WTC11 (cell line): Measurements from ENCODE around the gene INVS.
"Not testable (repeated sequence)": the region's sequence is repeated elsewhere in the genome, so short reads cannot be mapped to it uniquely, and the experiment has no call there.

ENCODE experiments used
- E2F4 ChIP-seq: sonication (generic); formaldehyde crosslinking; IDR thresholded peaks from 2 replicates; pipeline ENCODE4 v1.8.1; 2022; ENCODE audit warnings: low read depth, mild to moderate bottlenecking, moderate library complexity, missing genetic modification reagents, borderline replicate concordance
- EMX1 ChIP-seq: fragments of 250-450 bp; sonication (Bioruptor Pico); IDR thresholded peaks from 2 replicates; pipeline ENCODE4 v1.8.0; 2021; ENCODE audit warnings: mild to moderate bottlenecking
- NR2C2 ChIP-seq: sonication (generic); formaldehyde crosslinking; IDR thresholded peaks from 2 replicates; pipeline ENCODE4 v1.8.0; 2022; ENCODE audit warnings: mild to moderate bottlenecking, missing genetic modification reagents
- PREB ChIP-seq: sonication (generic); formaldehyde crosslinking; IDR thresholded peaks from 2 replicates; pipeline ENCODE4 v1.8.1; 2022; ENCODE audit warnings: mild to moderate bottlenecking, missing genetic modification reagents, moderate library complexity, borderline replicate concordance
- SP1 ChIP-seq: sonication (generic); formaldehyde crosslinking; conservative IDR thresholded peaks from 2 replicates; pipeline ENCODE4 v1.8.1; 2022; ENCODE audit warnings: missing genetic modification reagents
- STAT6 ChIP-seq: sonication (generic); formaldehyde crosslinking; conservative IDR thresholded peaks from 2 replicates; pipeline ENCODE4 v1.8.1; 2023; ENCODE audit warnings: mild to moderate bottlenecking, low read depth, missing genetic modification reagents, moderate library complexity
- USF2 ChIP-seq: sonication (generic); formaldehyde crosslinking; IDR thresholded peaks from 2 replicates; pipeline ENCODE4 v1.8.1; 2023; ENCODE audit warnings: mild to moderate bottlenecking, missing genetic modification reagents, moderate library complexity
- ZNF263 ChIP-seq: sonication (generic); formaldehyde crosslinking; IDR thresholded peaks from 2 replicates; pipeline ENCODE4 v1.8.1; 2022; ENCODE audit warnings: low read depth, mild to moderate bottlenecking, moderate library complexity, missing genetic modification reagents
- ZNF512 ChIP-seq: sonication (generic); formaldehyde crosslinking; IDR thresholded peaks from 2 replicates; pipeline ENCODE4 v1.8.1; 2022; ENCODE audit warnings: missing genetic modification reagents, borderline replicate concordance
- TF ChIP-seq, protein P1 (sequence below): sonication (generic); formaldehyde crosslinking; IDR thresholded peaks from 2 replicates; pipeline ENCODE4 v1.8.0; 2022; ENCODE audit warnings: mild to moderate bottlenecking, missing genetic modification reagents
- TF ChIP-seq, protein P2 (sequence below): sonication (generic); formaldehyde crosslinking; IDR thresholded peaks from 2 replicates; pipeline ENCODE4 v1.8.0; 2022; ENCODE audit warnings: mild to moderate bottlenecking, missing genetic modification reagents
- TF ChIP-seq, protein P3 (sequence below): fragments of 250-450 bp; sonication (Bioruptor Pico); IDR thresholded peaks from 2 replicates; pipeline ENCODE4 v1.9.0; 2021; ENCODE audit warnings: mild to moderate bottlenecking
- TF ChIP-seq, protein P4 (sequence below): fragments of 200-600 bp; IDR thresholded peaks from 2 replicates; pipeline ENCODE4 v1.8.0; 2022; ENCODE audit warnings: antibody characterized with exemption
- TF ChIP-seq, protein P5 (sequence below): sonication (generic); formaldehyde crosslinking; IDR thresholded peaks from 2 replicates; pipeline ENCODE4 v1.8.1; 2022; ENCODE audit warnings: low read depth, missing genetic modification reagents, borderline replicate concordance

- TF ChIP-seq PREB (CRISPR knock-in tag); USF2 (CRISPR knock-in tag); ZNF512 (CRISPR knock-in tag); STAT6 (CRISPR knock-in tag); EMX1; SP1 (CRISPR knock-in tag); NR2C2 (CRISPR knock-in tag); ZNF263 (CRISPR knock-in tag); E2F4: not testable (repeated sequence)
- TF ChIP-seq, protein P1, sequence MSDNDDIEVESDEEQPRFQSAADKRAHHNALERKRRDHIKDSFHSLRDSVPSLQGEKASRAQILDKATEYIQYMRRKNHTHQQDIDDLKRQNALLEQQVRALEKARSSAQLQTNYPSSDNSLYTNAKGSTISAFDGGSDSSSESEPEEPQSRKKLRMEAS (CRISPR knock-in tag), result not testable (repeated sequence)
- TF ChIP-seq, protein P2, sequence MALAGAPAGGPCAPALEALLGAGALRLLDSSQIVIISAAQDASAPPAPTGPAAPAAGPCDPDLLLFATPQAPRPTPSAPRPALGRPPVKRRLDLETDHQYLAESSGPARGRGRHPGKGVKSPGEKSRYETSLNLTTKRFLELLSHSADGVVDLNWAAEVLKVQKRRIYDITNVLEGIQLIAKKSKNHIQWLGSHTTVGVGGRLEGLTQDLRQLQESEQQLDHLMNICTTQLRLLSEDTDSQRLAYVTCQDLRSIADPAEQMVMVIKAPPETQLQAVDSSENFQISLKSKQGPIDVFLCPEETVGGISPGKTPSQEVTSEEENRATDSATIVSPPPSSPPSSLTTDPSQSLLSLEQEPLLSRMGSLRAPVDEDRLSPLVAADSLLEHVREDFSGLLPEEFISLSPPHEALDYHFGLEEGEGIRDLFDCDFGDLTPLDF, result not testable (repeated sequence)
- TF ChIP-seq, protein P3, sequence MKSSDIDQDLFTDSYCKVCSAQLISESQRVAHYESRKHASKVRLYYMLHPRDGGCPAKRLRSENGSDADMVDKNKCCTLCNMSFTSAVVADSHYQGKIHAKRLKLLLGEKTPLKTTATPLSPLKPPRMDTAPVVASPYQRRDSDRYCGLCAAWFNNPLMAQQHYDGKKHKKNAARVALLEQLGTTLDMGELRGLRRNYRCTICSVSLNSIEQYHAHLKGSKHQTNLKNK (CRISPR knock-in tag), result not testable (repeated sequence)
- TF ChIP-seq, protein P4, sequence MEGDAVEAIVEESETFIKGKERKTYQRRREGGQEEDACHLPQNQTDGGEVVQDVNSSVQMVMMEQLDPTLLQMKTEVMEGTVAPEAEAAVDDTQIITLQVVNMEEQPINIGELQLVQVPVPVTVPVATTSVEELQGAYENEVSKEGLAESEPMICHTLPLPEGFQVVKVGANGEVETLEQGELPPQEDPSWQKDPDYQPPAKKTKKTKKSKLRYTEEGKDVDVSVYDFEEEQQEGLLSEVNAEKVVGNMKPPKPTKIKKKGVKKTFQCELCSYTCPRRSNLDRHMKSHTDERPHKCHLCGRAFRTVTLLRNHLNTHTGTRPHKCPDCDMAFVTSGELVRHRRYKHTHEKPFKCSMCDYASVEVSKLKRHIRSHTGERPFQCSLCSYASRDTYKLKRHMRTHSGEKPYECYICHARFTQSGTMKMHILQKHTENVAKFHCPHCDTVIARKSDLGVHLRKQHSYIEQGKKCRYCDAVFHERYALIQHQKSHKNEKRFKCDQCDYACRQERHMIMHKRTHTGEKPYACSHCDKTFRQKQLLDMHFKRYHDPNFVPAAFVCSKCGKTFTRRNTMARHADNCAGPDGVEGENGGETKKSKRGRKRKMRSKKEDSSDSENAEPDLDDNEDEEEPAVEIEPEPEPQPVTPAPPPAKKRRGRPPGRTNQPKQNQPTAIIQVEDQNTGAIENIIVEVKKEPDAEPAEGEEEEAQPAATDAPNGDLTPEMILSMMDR, result not testable (repeated sequence)
- TF ChIP-seq, protein P5, sequence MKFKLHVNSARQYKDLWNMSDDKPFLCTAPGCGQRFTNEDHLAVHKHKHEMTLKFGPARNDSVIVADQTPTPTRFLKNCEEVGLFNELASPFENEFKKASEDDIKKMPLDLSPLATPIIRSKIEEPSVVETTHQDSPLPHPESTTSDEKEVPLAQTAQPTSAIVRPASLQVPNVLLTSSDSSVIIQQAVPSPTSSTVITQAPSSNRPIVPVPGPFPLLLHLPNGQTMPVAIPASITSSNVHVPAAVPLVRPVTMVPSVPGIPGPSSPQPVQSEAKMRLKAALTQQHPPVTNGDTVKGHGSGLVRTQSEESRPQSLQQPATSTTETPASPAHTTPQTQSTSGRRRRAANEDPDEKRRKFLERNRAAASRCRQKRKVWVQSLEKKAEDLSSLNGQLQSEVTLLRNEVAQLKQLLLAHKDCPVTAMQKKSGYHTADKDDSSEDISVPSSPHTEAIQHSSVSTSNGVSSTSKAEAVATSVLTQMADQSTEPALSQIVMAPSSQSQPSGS (CRISPR knock-in tag), result not testable (repeated sequence)
Observed at GRCh38 chr9:100136799-100137198, 37.8 kb downstream of the INVS start.
